HG02588 (cell line): ENCODE measurements around the gene RASL12.
"Not testable (repeated sequence)": the region's sequence is repeated elsewhere in the genome, so short reads cannot be mapped to it uniquely, and the experiment has no call there.

Experiments used
- ATAC-seq: cut with Tn5 transposase; IDR thresholded peaks from one replicate; pipeline ENCODE4 v1.9.1; 2021; ENCODE audit warnings: mild to moderate bottlenecking, moderate library complexity; ENCODE audit not compliant: unreplicated experiment

The RASL12 gene

GRCh38 chr15:65076486-65077290, 8.9 kb upstream of the RASL12 start, which contains the start of gene KBTBD13:
TSS of gene KBTBD13 (plus strand) at chr15:65076746. CDS start at chr15:65076816, 70 bp downstream.
- no peak for ATAC-seq

- ATAC-seq: not testable (repeated sequence)
Observed at GRCh38 chr15:65075607-65076395, 8.0 kb upstream of the RASL12 start.

GRCh38 chr15:65074946-65075345, 7.2 kb upstream of the RASL12 start:
- not testable (repeated sequence) for ATAC-seq

- no peak for ATAC-seq
Observed at GRCh38 chr15:65072617-65073016, 4.8 kb upstream of the RASL12 start.

- ATAC-seq: no peak
Observed at GRCh38 chr15:65072027-65072426, 4.2 kb upstream of the RASL12 start.

- ATAC-seq: no peak
Observed at GRCh38 chr15:65071381-65071811, 3.6 kb upstream of the RASL12 start.

GRCh38 chr15:65069779-65070546, 2.2 kb upstream of the RASL12 start:
- no peak for ATAC-seq

- ATAC-seq: no peak
Observed at GRCh38 chr15:65069179-65069578, 1.4 kb upstream of the RASL12 start.

- no peak for ATAC-seq
Observed at GRCh38 chr15:65068403-65068788, 605 bp upstream of the RASL12 start.

GRCh38 chr15:65067317-65067644, 510 bp downstream of the RASL12 start:
- no peak for ATAC-seq

- no peak for ATAC-seq
Observed at GRCh38 chr15:65066635-65067316, 1.0 kb downstream of the RASL12 start.

GRCh38 chr15:65066001-65066634, 1.7 kb downstream of the RASL12 start:
- no peak for ATAC-seq

GRCh38 chr15:65062726-65063125, 5.1 kb downstream of the RASL12 start:
- ATAC-seq: no peak

- ATAC-seq: no peak
Observed at GRCh38 chr15:65062061-65062460, 5.7 kb downstream of the RASL12 start.

GRCh38 chr15:65060641-65061397, 7.0 kb downstream of the RASL12 start:
- ATAC-seq: no peak

- no peak for ATAC-seq
Observed at GRCh38 chr15:65059931-65060596, 7.7 kb downstream of the RASL12 start.

GRCh38 chr15:65059369-65059750, 8.4 kb downstream of the RASL12 start:
- no peak for ATAC-seq

- no peak for ATAC-seq
Observed at GRCh38 chr15:65058394-65059368, 9.1 kb downstream of the RASL12 start.
